Gastroesophageal sphincter (tissue), 3 donors: ENCODE data around the gene HSPA12B.

Experiments used
- EP300 ChIP-seq: sonication (generic); formaldehyde crosslinking; IDR thresholded peaks from one replicate; pipeline ENCODE4 v1.6.1; 2017; ENCODE audit warnings: antibody characterized with exemption, mild to moderate bottlenecking
- POLR2A ChIP-seq, 2 donors: fragments of 450-650 bp; IDR thresholded peaks; one replicate each; pipeline ENCODE4 v1.6.1; 2017; ENCODE audit warnings: antibody characterized with exemption in 2 of 2, mild to moderate bottlenecking in 2 of 2, moderate library complexity in 1 of 2
- POLR2AphosphoS5 ChIP-seq: sonication (generic); formaldehyde crosslinking; IDR thresholded peaks from one replicate; pipeline ENCODE4 v1.6.1; 2017; ENCODE audit warnings: antibody characterized with exemption
- TF ChIP-seq, protein P1 (sequence below), 4 experiments: fragments of 200-600 bp in 2 of 4; fragments of 450-650 bp in 2 of 4; sonication (generic) in 1 of 4; IDR thresholded peaks; one replicate each; pipeline ENCODE4 v1.5.1; 2017 to 2019; ENCODE audit warnings: antibody characterized with exemption in 4 of 4, mild to moderate bottlenecking in 2 of 4, moderate library complexity in 2 of 4

DNA sequence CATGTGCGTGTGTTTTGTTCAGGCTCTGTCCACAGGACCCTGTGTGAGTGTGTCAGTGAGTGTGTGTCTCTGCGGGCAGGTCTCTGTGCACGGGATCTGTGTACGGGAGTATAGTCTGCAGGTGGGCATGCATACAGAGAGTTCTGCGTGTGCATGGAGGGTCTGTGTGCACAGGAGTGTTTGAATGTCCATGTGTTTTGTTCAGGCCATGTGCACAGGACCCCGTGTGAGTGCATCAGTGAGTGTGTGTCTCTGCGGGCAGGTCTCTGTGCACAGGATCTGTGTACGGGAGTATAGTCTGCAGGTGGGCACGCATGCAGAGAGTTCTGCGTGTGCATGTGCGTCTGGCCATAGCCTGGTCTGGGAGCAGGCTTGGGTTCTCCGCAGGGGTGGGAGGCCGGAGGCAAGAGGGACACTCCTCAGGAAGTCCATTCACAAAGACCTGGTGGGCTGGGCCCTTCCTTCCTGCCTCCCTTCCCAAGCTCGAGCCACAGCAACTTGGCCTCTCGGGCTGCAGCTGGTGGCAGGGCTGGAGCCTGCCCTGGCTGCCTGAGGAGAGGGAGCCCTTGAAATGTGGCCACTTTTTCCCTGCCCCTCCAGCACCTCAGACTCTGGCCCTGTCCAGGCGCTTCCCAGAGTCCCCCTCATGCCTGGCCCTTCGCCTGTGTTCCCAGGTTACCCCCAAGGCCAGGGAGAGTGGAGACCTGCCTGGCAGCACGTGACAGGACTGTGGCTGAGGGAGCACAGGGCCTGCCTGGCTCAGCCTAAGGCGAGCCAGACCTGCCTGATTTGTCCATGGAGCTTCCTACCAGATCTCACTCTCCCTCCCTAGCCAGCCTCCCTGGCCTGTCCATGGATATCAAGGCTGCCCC, 6.8 kb downstream of the HSPA12B start:
- TF ChIP-seq, protein P1, sequence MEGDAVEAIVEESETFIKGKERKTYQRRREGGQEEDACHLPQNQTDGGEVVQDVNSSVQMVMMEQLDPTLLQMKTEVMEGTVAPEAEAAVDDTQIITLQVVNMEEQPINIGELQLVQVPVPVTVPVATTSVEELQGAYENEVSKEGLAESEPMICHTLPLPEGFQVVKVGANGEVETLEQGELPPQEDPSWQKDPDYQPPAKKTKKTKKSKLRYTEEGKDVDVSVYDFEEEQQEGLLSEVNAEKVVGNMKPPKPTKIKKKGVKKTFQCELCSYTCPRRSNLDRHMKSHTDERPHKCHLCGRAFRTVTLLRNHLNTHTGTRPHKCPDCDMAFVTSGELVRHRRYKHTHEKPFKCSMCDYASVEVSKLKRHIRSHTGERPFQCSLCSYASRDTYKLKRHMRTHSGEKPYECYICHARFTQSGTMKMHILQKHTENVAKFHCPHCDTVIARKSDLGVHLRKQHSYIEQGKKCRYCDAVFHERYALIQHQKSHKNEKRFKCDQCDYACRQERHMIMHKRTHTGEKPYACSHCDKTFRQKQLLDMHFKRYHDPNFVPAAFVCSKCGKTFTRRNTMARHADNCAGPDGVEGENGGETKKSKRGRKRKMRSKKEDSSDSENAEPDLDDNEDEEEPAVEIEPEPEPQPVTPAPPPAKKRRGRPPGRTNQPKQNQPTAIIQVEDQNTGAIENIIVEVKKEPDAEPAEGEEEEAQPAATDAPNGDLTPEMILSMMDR (IDR thresholded peaks at IDR 0.05): no peak
- TF ChIP-seq POLR2AphosphoS5: no peak
- TF ChIP-seq EP300: no peak
- TF ChIP-seq POLR2A (IDR thresholded peaks at IDR 0.05): no peak
